ENCODE results near the gene MIER2.

The MIER2 gene

GRCh38 chr19:373391-374182, 29.0 kb upstream of the MIER2 start:
- Histone ChIP-seq H3K36me3 (ENCODE audit: control insufficient read depth, insufficient read depth, low read length) (no peaks in the 10 kb centered on the region), H3K4ac (ENCODE audit: low read depth, low read length) (no peak overlapping the region), H3K56ac (ENCODE audit: low read length) (no peak overlapping the region), H3K79me2 (ENCODE audit: control insufficient read depth, insufficient read depth, low read length) (no peaks in the 10 kb centered on the region), H4K8ac (ENCODE audit: low read depth, low read length) (no peak overlapping the region), H4K5ac (ENCODE audit: low read length) (no peak overlapping the region), H3K79me1 (ENCODE audit: low read length) (no peaks in the 10 kb centered on the region), H3K27me3 (ENCODE audit: insufficient read depth, low read length, poor library complexity) (no peaks in the 10 kb centered on the region), H2BK15ac (replicated peaks; ENCODE audit: low read depth) (no peak overlapping the region), H3K9ac (ENCODE audit: low read length) (no peak overlapping the region), H3K27ac (ENCODE audit: low read depth, low read length) (no peak overlapping the region), H2BK5ac (ENCODE audit: low read length) (no peak overlapping the region), H3K23ac (ENCODE audit: low read length) (no peak overlapping the region), H3K4me1 (ENCODE audit: control insufficient read depth, low read depth, low read length) (no peaks in the 10 kb centered on the region), H3K4me3 (ENCODE audit: low read length) (no peak overlapping the region), H2BK120ac (ENCODE audit: low read depth, low read length) (no peak overlapping the region), H2AK5ac (ENCODE audit: low read length) (no peak overlapping the region), H3K4me2 (ENCODE audit: low read length) (no peak overlapping the region), H3K18ac (ENCODE audit: low read length) (no peak overlapping the region)
- DNase-seq: no peak
- WGBS (ENCODE audit: extremely low coverage, insufficient coverage, low lambda C conversion rate): no CpG with 5 or more reads among the region's 24 CpGs

- WGBS (ENCODE audit: extremely low coverage, insufficient coverage, low lambda C conversion rate): no CpG with 5 or more reads among the region's 14 CpGs
- no peak overlapping the region for H3K27ac ChIP-seq (ENCODE audit: low read depth, low read length)
- H3K27me3 ChIP-seq (ENCODE audit: insufficient read depth, low read length, poor library complexity): no peaks in the 10 kb centered on the region
Measured at GRCh38 chr19:372306-372890, 27.8 kb upstream of the MIER2 start.

GRCh38 chr19:371501-372168, 27.0 kb upstream of the MIER2 start:
- H2BK5ac ChIP-seq (ENCODE audit: low read length): no peak overlapping the region
- no peak overlapping the region for H4K5ac ChIP-seq (ENCODE audit: low read length)
- H3K4me2 ChIP-seq (ENCODE audit: low read length): no peak overlapping the region
- no peaks in the 10 kb centered on the region for H3K27me3 ChIP-seq (ENCODE audit: insufficient read depth, low read length, poor library complexity)
- no peak for DNase-seq
- H3K4me1 ChIP-seq (ENCODE audit: control insufficient read depth, low read depth, low read length): no peaks in the 10 kb centered on the region
- H3K23ac ChIP-seq (ENCODE audit: low read length): no peak overlapping the region
- H4K8ac ChIP-seq (ENCODE audit: low read depth, low read length): no peak overlapping the region
- no peaks in the 10 kb centered on the region for H3K79me2 ChIP-seq (ENCODE audit: control insufficient read depth, insufficient read depth, low read length)
- no peak overlapping the region for H3K18ac ChIP-seq (ENCODE audit: low read length)
- H3K79me1 ChIP-seq (ENCODE audit: low read length): no peaks in the 10 kb centered on the region
- no peak overlapping the region for H2BK120ac ChIP-seq (ENCODE audit: low read depth, low read length)
- no peak overlapping the region for H3K4ac ChIP-seq (ENCODE audit: low read depth, low read length)
- H3K9ac ChIP-seq (ENCODE audit: low read length): no peak overlapping the region
- H3K4me3 ChIP-seq (ENCODE audit: low read length): no peak overlapping the region
- H3K27ac ChIP-seq (ENCODE audit: low read depth, low read length): no peak overlapping the region
- WGBS (ENCODE audit: extremely low coverage, insufficient coverage, low lambda C conversion rate): no CpG with 5 or more reads among the region's 17 CpGs
- no peak overlapping the region for H3K56ac ChIP-seq (ENCODE audit: low read length)
- H3K36me3 ChIP-seq (ENCODE audit: control insufficient read depth, insufficient read depth, low read length): no peaks in the 10 kb centered on the region
- no peak overlapping the region for H2AK5ac ChIP-seq (ENCODE audit: low read length)
- no peak overlapping the region for H2BK15ac ChIP-seq (replicated peaks; ENCODE audit: low read depth)

More at GRCh38 chr19:372306-372890, 27.8 kb upstream of the MIER2 start:
- Histone ChIP-seq H3K79me2 (ENCODE audit: control insufficient read depth, insufficient read depth, low read length) (no peaks in the 10 kb centered on the region), H2BK120ac (ENCODE audit: low read depth, low read length) (no peak overlapping the region), H2BK15ac (replicated peaks; ENCODE audit: low read depth) (no peak overlapping the region), H3K4ac (ENCODE audit: low read depth, low read length) (no peak overlapping the region), H3K4me3 (ENCODE audit: low read length) (no peak overlapping the region), H3K79me1 (ENCODE audit: low read length) (no peaks in the 10 kb centered on the region), H2BK5ac (ENCODE audit: low read length) (no peak overlapping the region), H4K8ac (ENCODE audit: low read depth, low read length) (no peak overlapping the region), H3K18ac (ENCODE audit: low read length) (no peak overlapping the region), H3K9ac (ENCODE audit: low read length) (no peak overlapping the region), H3K4me2 (ENCODE audit: low read length) (no peak overlapping the region), H3K36me3 (ENCODE audit: control insufficient read depth, insufficient read depth, low read length) (no peaks in the 10 kb centered on the region), H4K5ac (ENCODE audit: low read length) (no peak overlapping the region), H3K56ac (ENCODE audit: low read length) (no peak overlapping the region), H3K4me1 (ENCODE audit: control insufficient read depth, low read depth, low read length) (no peaks in the 10 kb centered on the region), H3K23ac (ENCODE audit: low read length) (no peak overlapping the region), H2AK5ac (ENCODE audit: low read length) (no peak overlapping the region)
- DNase-seq: no peak

- no peak overlapping the region for H3K9ac ChIP-seq (ENCODE audit: low read length)
- no peak overlapping the region for H2BK5ac ChIP-seq (ENCODE audit: low read length)
- WGBS (ENCODE audit: extremely low coverage, insufficient coverage, low lambda C conversion rate): no CpG with 5 or more reads among the region's 43 CpGs
- no peak overlapping the region for H3K27ac ChIP-seq (ENCODE audit: low read depth, low read length)
- no peak overlapping the region for H4K5ac ChIP-seq (ENCODE audit: low read length)
- H3K36me3 ChIP-seq (ENCODE audit: control insufficient read depth, insufficient read depth, low read length): no peaks in the 10 kb centered on the region
- H3K27me3 ChIP-seq (ENCODE audit: insufficient read depth, low read length, poor library complexity): no peaks in the 10 kb centered on the region
- no peak for DNase-seq
- no peak overlapping the region for H3K18ac ChIP-seq (ENCODE audit: low read length)
- H3K56ac ChIP-seq (ENCODE audit: low read length): no peak overlapping the region
- H3K4me1 ChIP-seq (ENCODE audit: control insufficient read depth, low read depth, low read length): no peaks in the 10 kb centered on the region
- no peak overlapping the region for H4K8ac ChIP-seq (ENCODE audit: low read depth, low read length)
- H3K4me3 ChIP-seq (ENCODE audit: low read length): no peak overlapping the region
- no peak overlapping the region for H3K23ac ChIP-seq (ENCODE audit: low read length)
- no peak overlapping the region for H2AK5ac ChIP-seq (ENCODE audit: low read length)
- no peaks in the 10 kb centered on the region for H3K79me2 ChIP-seq (ENCODE audit: control insufficient read depth, insufficient read depth, low read length)
- H3K4ac ChIP-seq (ENCODE audit: low read depth, low read length): no peak overlapping the region
- no peak overlapping the region for H2BK120ac ChIP-seq (ENCODE audit: low read depth, low read length)
- H3K4me2 ChIP-seq (ENCODE audit: low read length): no peak overlapping the region
- H3K79me1 ChIP-seq (ENCODE audit: low read length): no peaks in the 10 kb centered on the region
- no peak overlapping the region for H2BK15ac ChIP-seq (replicated peaks; ENCODE audit: low read depth)
Measured at GRCh38 chr19:370641-371330, 26.2 kb upstream of the MIER2 start.

- no peak overlapping the region for H3K56ac ChIP-seq (ENCODE audit: low read length)
- no peak overlapping the region for H3K4me3 ChIP-seq (ENCODE audit: low read length)
- H3K18ac ChIP-seq (ENCODE audit: low read length): no peak overlapping the region
- H3K4ac ChIP-seq (ENCODE audit: low read depth, low read length): no peak overlapping the region
- no peak overlapping the region for H3K4me2 ChIP-seq (ENCODE audit: low read length)
- no peak overlapping the region for H2BK120ac ChIP-seq (ENCODE audit: low read depth, low read length)
- H3K79me2 ChIP-seq (ENCODE audit: control insufficient read depth, insufficient read depth, low read length): no peaks in the 10 kb centered on the region
- no peak overlapping the region for H2BK5ac ChIP-seq (ENCODE audit: low read length)
- H2BK15ac ChIP-seq (replicated peaks; ENCODE audit: low read depth): no peak overlapping the region
- H3K4me1 ChIP-seq (ENCODE audit: control insufficient read depth, low read depth, low read length): no peaks in the 10 kb centered on the region
- no peak overlapping the region for H4K8ac ChIP-seq (ENCODE audit: low read depth, low read length)
- no peak overlapping the region for H4K5ac ChIP-seq (ENCODE audit: low read length)
- H3K23ac ChIP-seq (ENCODE audit: low read length): no peak overlapping the region
- no peak overlapping the region for H3K27ac ChIP-seq (ENCODE audit: low read depth, low read length)
- H3K9ac ChIP-seq (ENCODE audit: low read length): no peak overlapping the region
- WGBS (ENCODE audit: extremely low coverage, insufficient coverage, low lambda C conversion rate): no CpG with 5 or more reads among the region's 14 CpGs
- DNase-seq: no peak
- H3K79me1 ChIP-seq (ENCODE audit: low read length): no peaks in the 10 kb centered on the region
- H2AK5ac ChIP-seq (ENCODE audit: low read length): no peak overlapping the region
- H3K27me3 ChIP-seq (ENCODE audit: insufficient read depth, low read length, poor library complexity): no peaks in the 10 kb centered on the region
- no peaks in the 10 kb centered on the region for H3K36me3 ChIP-seq (ENCODE audit: control insufficient read depth, insufficient read depth, low read length)
Measured at GRCh38 chr19:369876-370275, 25.3 kb upstream of the MIER2 start.

Measured in mesendoderm (in vitro differentiated cells).